HG03108 (cell line): ENCODE data around the gene AJUBA.
"Not testable (repeated sequence)": the region's sequence is repeated elsewhere in the genome, so short reads cannot be mapped to it uniquely, and the experiment has no call there.

Experiments used
- ATAC-seq: cut with Tn5 transposase; IDR thresholded peaks from one replicate; pipeline ENCODE4 v1.9.1; 2021; ENCODE audit warnings: moderate library complexity; ENCODE audit not compliant: unreplicated experiment

AJUBA gene

GRCh38 chr14:23006544-23007419 is 24.4 kb upstream of the AJUBA start:
- peak; percentile 95 for ATAC-seq

- ATAC-seq: no peak
Observed at GRCh38 chr14:23006188-23006534, 23.8 kb upstream of the AJUBA start.

DNA sequence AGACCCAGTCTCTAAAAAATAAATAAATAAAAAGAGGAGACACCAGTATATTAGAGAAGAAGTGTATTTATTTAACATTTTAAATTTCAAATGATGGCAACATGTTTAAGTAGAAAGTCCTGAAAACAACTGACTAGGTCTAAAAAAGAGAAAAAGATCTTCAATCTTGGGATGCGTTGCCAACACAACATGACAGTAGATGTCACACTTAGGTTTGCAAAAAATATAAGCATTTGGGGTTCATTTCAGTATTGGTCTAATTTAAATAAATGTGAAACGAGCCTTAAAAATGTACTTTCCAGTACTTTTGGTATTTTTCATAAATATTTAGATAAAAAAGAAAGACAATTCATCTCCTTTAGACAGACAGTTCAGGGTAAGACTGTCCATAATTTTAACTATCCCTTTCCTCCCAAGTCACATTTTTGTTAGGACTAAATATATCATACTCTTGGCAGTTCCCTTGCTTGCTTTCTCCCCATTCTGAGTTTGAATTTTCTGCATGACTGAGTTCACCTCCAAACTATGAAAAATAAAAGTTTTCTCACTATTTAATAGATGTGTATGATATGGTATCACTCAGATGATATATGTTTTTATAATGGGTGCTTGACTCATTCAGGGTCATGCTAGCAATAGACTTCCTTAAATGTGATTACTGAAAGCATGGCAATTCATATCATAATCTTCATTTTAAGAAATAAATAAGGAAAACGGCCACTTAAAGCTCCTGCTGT is 23.3 kb upstream of the AJUBA start:
- ATAC-seq: no peak

DNA sequence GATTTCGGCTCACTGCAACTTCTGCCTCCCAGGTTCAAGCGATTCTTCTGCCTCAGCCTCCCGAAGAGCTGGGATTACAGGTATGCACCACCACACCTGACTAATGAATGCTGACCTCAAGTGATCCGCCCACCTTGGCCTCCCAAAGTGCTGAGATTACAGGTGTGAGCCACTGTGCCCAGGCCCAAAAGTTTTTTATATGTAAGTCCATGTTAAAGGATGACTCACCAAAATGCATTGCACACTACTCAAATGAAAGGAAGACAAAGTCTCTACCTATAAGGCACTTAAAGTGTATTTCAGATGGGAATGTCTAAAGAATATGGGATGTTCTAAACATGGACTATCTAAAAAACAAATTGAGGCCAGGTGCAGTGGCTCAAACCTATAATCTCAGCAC is 21.9 kb upstream of the AJUBA start:
- ATAC-seq: not testable (repeated sequence)

GRCh38 chr14:23002592-23002991 is 20.2 kb upstream of the AJUBA start:
- ATAC-seq: no peak

DNA sequence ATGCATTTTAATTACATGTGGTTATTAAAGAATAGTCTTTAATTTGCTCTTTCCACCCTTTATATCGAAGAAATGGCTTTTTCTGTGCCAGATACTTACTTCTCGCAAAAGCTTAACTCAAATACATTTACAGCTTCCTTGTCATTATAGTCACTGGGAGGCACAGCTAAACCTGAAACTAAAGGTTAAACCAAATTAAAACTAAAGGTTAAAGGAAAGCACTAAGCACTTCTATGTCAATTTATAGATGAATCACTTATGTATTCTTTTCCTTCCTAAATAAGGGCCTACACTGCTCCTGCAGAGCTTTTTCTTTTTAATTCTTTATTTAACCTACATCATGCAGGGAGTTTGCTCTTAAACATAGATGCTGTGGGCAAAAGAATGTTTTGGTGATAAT is 18.5 kb upstream of the AJUBA start:
- ATAC-seq: no peak

DNA sequence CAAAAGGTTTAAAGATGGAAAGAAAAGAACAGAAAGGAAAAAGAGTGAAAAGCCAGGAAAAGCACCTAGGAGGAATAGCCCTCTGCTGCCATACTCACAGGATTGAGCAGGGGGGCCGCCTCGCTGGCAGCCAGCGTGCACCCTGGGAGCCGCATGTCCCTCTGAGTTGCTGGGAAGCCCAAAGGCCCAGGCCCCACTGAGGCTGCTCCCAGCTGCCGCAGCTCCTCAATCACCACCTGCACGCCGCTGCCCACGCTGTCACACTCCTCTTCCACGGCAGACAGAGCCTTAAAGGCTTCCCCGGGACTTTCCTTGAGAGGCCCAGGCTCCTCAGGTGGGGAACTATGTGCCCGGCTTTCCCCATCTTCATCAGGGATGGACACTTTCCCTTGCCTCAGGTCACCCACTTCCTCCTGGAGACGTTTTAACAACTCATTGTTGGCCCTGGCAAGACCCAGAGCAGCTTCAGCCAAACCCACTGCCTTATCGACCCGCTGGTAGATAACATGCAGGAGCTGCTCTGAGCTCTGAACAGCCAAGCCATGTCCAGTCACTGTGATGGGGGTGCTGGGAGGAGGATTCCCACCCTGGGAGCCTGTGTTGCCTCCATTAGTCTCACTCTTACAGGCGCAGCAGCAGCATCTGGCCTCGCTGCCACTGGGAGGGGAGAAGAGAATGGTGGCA is 16.1 kb upstream of the AJUBA start:
- ATAC-seq: no peak

GRCh38 chr14:22997676-22998323 is 15.4 kb upstream of the AJUBA start:
- no peak for ATAC-seq

DNA sequence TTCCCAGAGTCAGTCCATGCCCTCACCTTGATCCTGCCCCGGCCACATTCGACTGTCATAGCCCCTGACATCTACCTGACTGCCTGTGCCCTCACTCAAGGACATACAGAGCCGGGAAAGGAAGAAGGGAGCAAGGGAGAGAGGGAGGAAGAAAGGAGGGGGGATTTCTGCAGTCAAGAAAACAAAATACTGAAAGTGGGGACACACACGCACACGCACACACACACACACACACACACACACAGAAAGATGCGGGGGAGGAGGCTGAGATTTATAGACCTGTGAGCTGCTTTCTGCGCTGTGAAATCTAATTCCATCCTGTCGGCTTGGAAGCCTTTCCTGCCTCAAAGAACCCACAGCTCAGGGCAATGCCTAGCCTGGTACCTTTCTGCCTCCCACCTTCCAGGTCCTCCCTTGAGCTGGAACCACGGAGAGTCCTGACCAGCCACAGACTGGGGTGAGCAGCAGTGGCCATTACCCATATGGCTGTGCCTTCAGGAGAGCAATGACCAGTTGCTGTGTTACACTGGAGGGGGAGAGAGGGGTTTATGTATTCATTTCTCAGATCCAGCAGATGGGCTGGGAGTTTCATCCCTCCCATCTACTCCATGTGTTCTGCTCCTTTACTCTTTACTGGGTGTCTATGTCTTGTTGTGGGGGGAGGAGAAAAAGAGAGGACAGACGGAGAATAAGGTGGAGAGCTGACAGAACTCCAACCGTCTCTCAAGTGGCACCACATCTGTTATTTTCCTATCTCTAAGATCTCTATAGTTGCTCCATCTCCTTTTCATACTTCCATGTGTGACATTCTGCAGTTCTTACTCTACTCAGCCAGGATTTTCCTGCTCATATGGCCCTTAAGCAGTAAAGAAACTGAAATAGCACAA is 14.7 kb upstream of the AJUBA start:
- ATAC-seq: no peak

DNA sequence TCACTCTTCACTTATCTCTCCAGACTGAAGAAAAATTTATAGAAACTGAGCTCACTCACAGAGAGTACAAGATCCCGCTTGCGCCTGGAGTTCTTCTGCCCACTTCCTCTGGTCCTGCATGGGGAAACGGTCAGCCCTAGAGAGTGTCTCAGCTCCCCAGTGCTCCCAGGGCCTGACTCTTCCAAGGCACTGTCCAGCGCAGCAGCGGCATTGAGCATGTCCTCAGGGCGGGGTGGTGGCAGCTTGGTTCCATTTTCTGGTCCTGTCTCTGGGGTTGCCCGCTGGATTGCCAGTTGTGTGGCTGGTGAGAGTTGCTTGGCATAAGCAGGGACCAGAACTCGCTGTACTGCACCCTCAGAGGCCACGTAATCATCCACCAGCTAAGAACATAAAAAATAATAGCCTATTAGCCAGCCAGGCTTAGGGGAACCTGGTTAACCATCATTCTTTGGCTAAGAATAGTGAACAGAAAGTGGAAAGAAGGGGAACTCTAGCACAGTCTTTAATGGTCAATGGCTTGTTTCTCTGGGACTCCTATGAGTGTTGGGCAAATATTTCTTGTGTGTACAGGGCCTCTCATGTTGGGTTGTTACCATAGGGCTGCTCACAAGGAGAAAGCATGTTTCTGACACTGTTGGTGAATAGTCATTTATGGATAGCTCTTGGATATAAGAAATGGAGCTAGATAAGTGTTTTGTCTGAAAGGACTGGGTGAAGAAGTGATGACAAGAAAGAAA is 13.7 kb upstream of the AJUBA start:
- ATAC-seq: no peak

- ATAC-seq: no peak
Observed at GRCh38 chr14:22994762-22995275, 12.5 kb upstream of the AJUBA start.

GRCh38 chr14:22993517-22993916 is 11.2 kb upstream of the AJUBA start:
- no peak for ATAC-seq

DNA sequence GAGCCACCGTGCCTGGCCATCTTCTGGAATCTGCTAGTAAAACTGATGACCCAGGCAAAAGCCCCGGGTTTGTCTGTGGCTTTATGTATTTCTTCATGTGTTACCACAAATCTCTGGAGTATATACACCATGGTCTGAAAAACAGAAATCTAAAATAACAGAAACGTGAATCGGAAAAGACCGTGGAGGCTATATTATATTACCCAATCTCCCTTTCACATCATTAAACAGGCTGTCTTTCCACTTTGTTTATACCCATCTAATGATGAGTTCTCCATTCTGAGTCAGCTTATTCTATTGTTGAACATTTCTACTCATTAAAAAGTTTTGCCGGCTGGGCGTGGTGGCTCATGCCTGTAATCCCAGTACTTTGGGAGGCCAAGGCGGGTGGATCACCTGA is 9.5 kb upstream of the AJUBA start:
- ATAC-seq: no peak

GRCh38 chr14:22987291-22987690 is 4.9 kb upstream of the AJUBA start:
- ATAC-seq: no peak

DNA sequence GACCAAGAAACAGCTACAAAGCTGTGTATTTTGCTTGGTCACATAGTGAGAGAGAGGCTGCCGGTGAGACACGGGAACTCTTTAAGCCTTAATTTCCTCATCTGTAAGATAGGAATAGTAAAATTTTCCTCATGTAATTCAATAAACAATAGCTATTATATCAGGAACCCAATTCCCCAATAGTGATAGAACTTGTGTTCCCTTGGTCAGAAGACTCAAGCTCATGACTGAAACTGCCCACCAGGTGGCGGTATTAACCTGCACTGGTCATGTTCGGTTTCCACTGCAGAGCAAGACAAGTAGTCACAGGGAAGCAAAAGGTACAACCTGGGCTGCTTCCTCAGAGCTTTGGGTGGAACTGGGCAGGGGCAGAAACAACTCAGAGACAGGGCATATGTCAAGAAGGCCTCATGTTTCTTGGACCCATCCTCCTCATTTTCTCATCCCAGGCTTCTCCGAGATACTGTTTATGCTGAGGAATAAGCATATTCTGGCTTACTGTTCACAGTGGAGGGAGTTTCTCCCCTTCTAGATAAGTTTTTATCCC is 4.2 kb upstream of the AJUBA start:
- no peak for ATAC-seq

GRCh38 chr14:22985894-22986507 is 3.6 kb upstream of the AJUBA start:
- ATAC-seq: no peak

DNA sequence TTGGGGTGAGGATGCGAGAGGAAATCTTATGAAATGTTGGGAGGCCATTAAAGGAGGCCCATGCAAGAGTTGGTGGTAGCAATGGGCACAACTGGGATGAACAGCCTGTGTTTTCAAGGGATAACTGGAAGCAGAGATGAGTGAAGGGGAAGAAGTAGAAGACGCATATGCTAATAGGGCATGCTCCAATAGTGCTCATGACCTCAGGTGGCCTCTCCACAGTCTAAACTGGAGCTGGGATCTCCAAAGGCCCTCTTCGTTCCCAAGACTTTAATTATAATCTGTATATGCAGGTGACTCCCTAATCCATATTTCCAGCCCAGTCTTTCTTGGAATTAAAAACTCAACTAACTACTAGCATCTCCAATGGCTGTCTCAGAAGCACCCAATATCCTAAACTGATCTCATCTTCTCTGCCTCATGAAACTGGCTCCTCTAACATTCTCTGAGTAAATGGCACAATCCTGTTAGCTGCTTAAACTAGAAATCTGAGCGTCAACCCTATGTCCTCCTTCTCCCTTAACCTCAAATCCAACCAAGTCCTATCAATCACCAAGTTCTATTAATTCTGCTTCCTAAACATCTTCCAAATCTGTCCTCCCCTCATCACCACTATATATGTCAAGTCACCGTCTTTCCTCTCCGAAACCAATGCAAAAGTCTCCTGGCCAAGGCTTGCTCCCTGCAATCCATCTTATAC is 2.8 kb upstream of the AJUBA start:
- no peak for ATAC-seq

GRCh38 chr14:22981876-22982476 is 375 bp downstream of the AJUBA start:
- ATAC-seq: no peak
